ENCODE results near the gene CCDC185.
"Not testable (repeated sequence)": the region's sequence is repeated elsewhere in the genome, so short reads cannot be mapped to it uniquely, and the experiment has no call there.

Gene CCDC185

GRCh38 chr1:223390618-223391017, 2.6 kb upstream of the CCDC185 start:
- intact Hi-C loops (cut with DNase I) = no loop called here
- DNase-seq = no peak

GRCh38 chr1:223394242-223394641, 1.0 kb downstream of the CCDC185 start:
- intact Hi-C loops (cut with DNase I) = no loop called here
- DNase-seq = peak in 2 of 10 donors; percentile 62 to 78

GRCh38 chr1:223394706-223395105, 1.5 kb downstream of the CCDC185 start:
- DNase-seq = peak in 1 of 10 donors; percentile 67

GRCh38 chr1:223399393-223399792, 6.2 kb downstream of the CCDC185 start:
- DNase-seq; intact Hi-C loops (cut with DNase I): not testable (repeated sequence)

More at GRCh38 chr1:223394706-223395105, 1.5 kb downstream of the CCDC185 start:
- intact Hi-C loops (cut with DNase I) = no loop called here

- intact Hi-C loops (cut with DNase I) = no loop called here
- no peak for DNase-seq
Observed at GRCh38 chr1:223401873-223402789, 8.9 kb downstream of the CCDC185 start.

- intact Hi-C loops (cut with DNase I) = no loop called here
- DNase-seq = no peak
Observed at GRCh38 chr1:223402790-223403142, 9.6 kb downstream of the CCDC185 start.

- no peak for DNase-seq
- intact Hi-C loops (cut with DNase I) = no loop called here
Observed at GRCh38 chr1:223403184-223403815, 10.1 kb downstream of the CCDC185 start.

GRCh38 chr1:223405507-223405906, 12.3 kb downstream of the CCDC185 start:
- intact Hi-C loops (cut with DNase I) = no loop called here
- DNase-seq = no peak

GRCh38 chr1:223410036-223410435, 16.8 kb downstream of the CCDC185 start:
- no peak for DNase-seq
- intact Hi-C loops (cut with DNase I) = no loop called here

- no peak for DNase-seq
- intact Hi-C loops (cut with DNase I) = no loop called here
Observed at GRCh38 chr1:223411309-223411708, 18.1 kb downstream of the CCDC185 start.

- intact Hi-C loops (cut with DNase I) = no loop called here
Observed at GRCh38 chr1:223411710-223412109, 18.5 kb downstream of the CCDC185 start.

GRCh38 chr1:223413216-223413615, 20.0 kb downstream of the CCDC185 start:
- DNase-seq = no peak
- intact Hi-C loops (cut with DNase I) = no loop called here

More at GRCh38 chr1:223411710-223412109, 18.5 kb downstream of the CCDC185 start:
- DNase-seq = no peak

GRCh38 chr1:223417444-223417843, 24.2 kb downstream of the CCDC185 start:
- intact Hi-C loops (cut with DNase I) = no loop called here
- no peak for DNase-seq

GRCh38 chr1:223417903-223418663, 24.9 kb downstream of the CCDC185 start:
- DNase-seq = no peak
- intact Hi-C loops (cut with DNase I) = no loop called here

GRCh38 chr1:223419115-223419514, 25.9 kb downstream of the CCDC185 start:
- intact Hi-C loops (cut with DNase I) = no loop called here
- no peak for DNase-seq

GRCh38 chr1:223419561-223419960, 26.3 kb downstream of the CCDC185 start:
- intact Hi-C loops (cut with DNase I) = no loop called here
- DNase-seq = no peak

GRCh38 chr1:223421025-223421424, 27.8 kb downstream of the CCDC185 start:
- no peak for DNase-seq
- intact Hi-C loops (cut with DNase I) = no loop called here

GRCh38 chr1:223421676-223422075, 28.5 kb downstream of the CCDC185 start:
- intact Hi-C loops (cut with DNase I) = no loop called here
- DNase-seq = no peak

GRCh38 chr1:223422911-223423310, 29.7 kb downstream of the CCDC185 start:
- no peak for DNase-seq
- intact Hi-C loops (cut with DNase I) = no loop called here

GRCh38 chr1:223423641-223424233, 30.5 kb downstream of the CCDC185 start:
- DNase-seq = no peak
- intact Hi-C loops (cut with DNase I) = no loop called here

- intact Hi-C loops (cut with DNase I) = no loop called here
- DNase-seq = no peak
Observed at GRCh38 chr1:223425550-223425949, 32.3 kb downstream of the CCDC185 start.
